ENCODE data around the gene TRAPPC3. TPM values are rescaled to one million over a fixed set of nuclear protein-coding genes. Genes with fewer than 3 reads are reported as not detected.
A peak's percentile ranks its signal among the peaks of the same experiment; 100 is the strongest.

The TRAPPC3 gene
- total RNA-seq, 1 donor = 111 TPM

GRCh38 chr1:36164361-36164760 is 15.1 kb upstream of the TRAPPC3 start:
- H3K36me3 ChIP-seq (ENCODE audit: insufficient read depth, low read length) = peaks cover 30% of the 10 kb centered on the region
- no peak for DNase-seq (ENCODE audit: insufficient read length, low spot score, missing footprints)
- no peaks in the 10 kb centered on the region for H3K27me3 ChIP-seq (ENCODE audit: insufficient read depth, low read length)
- no peak overlapping the region for H3K4me2 ChIP-seq (ENCODE audit: insufficient read depth, low read length)
- H3K4me3 ChIP-seq (ENCODE audit: insufficient read depth, low read length) = no peak overlapping the region
- no peak overlapping the region for H2AFZ ChIP-seq (ENCODE audit: low read length)
- H3K27ac ChIP-seq (ENCODE audit: low read depth, low read length) = peak overlapping the region; percentile 40
- H3K4me1 ChIP-seq (ENCODE audit: insufficient read depth, low read length) = peaks cover 55% of the 10 kb centered on the region
- peaks cover 98% of the 10 kb centered on the region for H3K79me2 ChIP-seq (ENCODE audit: insufficient read depth, low read length)
- H3K9me3 ChIP-seq (ENCODE audit: low read depth, low read length) = no peaks in the 10 kb centered on the region
- no peak for TF ChIP-seq CTCF (IDR thresholded peaks at IDR 0.05; ENCODE audit: extremely low read depth, low read depth, low read length)
- H4K20me1 ChIP-seq (ENCODE audit: insufficient read depth, low read length) = peaks cover 89% of the 10 kb centered on the region

- no peak for DNase-seq (ENCODE audit: insufficient read length, low spot score, missing footprints)
- Histone ChIP-seq H3K79me2 (ENCODE audit: insufficient read depth, low read length) (peaks cover 99% of the 10 kb centered on the region), H3K9me3 (ENCODE audit: low read depth, low read length) (no peaks in the 10 kb centered on the region), H2AFZ (ENCODE audit: low read length) (no peak overlapping the region), H3K27me3 (ENCODE audit: insufficient read depth, low read length) (no peaks in the 10 kb centered on the region), H3K27ac (ENCODE audit: low read depth, low read length) (peak overlapping the region; percentile 73), H3K4me3 (ENCODE audit: insufficient read depth, low read length) (no peak overlapping the region), H3K4me1 (ENCODE audit: insufficient read depth, low read length) (peaks cover 61% of the 10 kb centered on the region), H3K4me2 (ENCODE audit: insufficient read depth, low read length) (no peak overlapping the region), H3K36me3 (ENCODE audit: insufficient read depth, low read length) (peaks cover 37% of the 10 kb centered on the region), H4K20me1 (ENCODE audit: insufficient read depth, low read length) (peaks cover 91% of the 10 kb centered on the region)
- no peak for TF ChIP-seq CTCF (IDR thresholded peaks at IDR 0.05; ENCODE audit: extremely low read depth, low read depth, low read length)
These were observed 14.1 kb upstream of the TRAPPC3 start for GRCh38 chr1:36163426-36163825.

GRCh38 chr1:36162680-36163239 is 13.5 kb upstream of the TRAPPC3 start:
- no peak overlapping the region for H2AFZ ChIP-seq (ENCODE audit: low read length)
- peaks cover 67% of the 10 kb centered on the region for H3K4me1 ChIP-seq (ENCODE audit: insufficient read depth, low read length)
- TF ChIP-seq CTCF (IDR thresholded peaks at IDR 0.05; ENCODE audit: extremely low read depth, low read depth, low read length) = no peak
- H3K79me2 ChIP-seq (ENCODE audit: insufficient read depth, low read length) = peaks cover 99% of the 10 kb centered on the region
- peaks cover 36% of the 10 kb centered on the region for H3K36me3 ChIP-seq (ENCODE audit: insufficient read depth, low read length)
- H3K4me2 ChIP-seq (ENCODE audit: insufficient read depth, low read length) = no peak overlapping the region
- H3K9me3 ChIP-seq (ENCODE audit: low read depth, low read length) = no peaks in the 10 kb centered on the region
- H4K20me1 ChIP-seq (ENCODE audit: insufficient read depth, low read length) = peaks cover 93% of the 10 kb centered on the region
- no peak overlapping the region for H3K4me3 ChIP-seq (ENCODE audit: insufficient read depth, low read length)
- DNase-seq (ENCODE audit: insufficient read length, low spot score, missing footprints) = no peak
- H3K27ac ChIP-seq (ENCODE audit: low read depth, low read length) = peak overlapping the region; percentile 73
- H3K27me3 ChIP-seq (ENCODE audit: insufficient read depth, low read length) = no peaks in the 10 kb centered on the region

GRCh38 chr1:36161641-36162531 is 12.6 kb upstream of the TRAPPC3 start:
- peaks cover 99% of the 10 kb centered on the region for H3K79me2 ChIP-seq (ENCODE audit: insufficient read depth, low read length)
- H2AFZ ChIP-seq (ENCODE audit: low read length) = no peak overlapping the region

More at GRCh38 chr1:36161641-36162531, 12.6 kb upstream of the TRAPPC3 start:
- Histone ChIP-seq H3K4me1 (ENCODE audit: insufficient read depth, low read length) (peaks cover 68% of the 10 kb centered on the region), H3K4me2 (ENCODE audit: insufficient read depth, low read length) (peak overlapping the region; percentile 70), H3K4me3 (ENCODE audit: insufficient read depth, low read length) (peak overlapping the region; percentile 61), H3K27me3 (ENCODE audit: insufficient read depth, low read length) (no peaks in the 10 kb centered on the region), H3K9me3 (ENCODE audit: low read depth, low read length) (no peaks in the 10 kb centered on the region), H3K27ac (ENCODE audit: low read depth, low read length) (peak overlapping the region; percentile 73), H3K36me3 (ENCODE audit: insufficient read depth, low read length) (peaks cover 30% of the 10 kb centered on the region), H4K20me1 (ENCODE audit: insufficient read depth, low read length) (peaks cover 93% of the 10 kb centered on the region)
- no peak for DNase-seq (ENCODE audit: insufficient read length, low spot score, missing footprints)
- TF ChIP-seq CTCF (IDR thresholded peaks at IDR 0.05; ENCODE audit: extremely low read depth, low read depth, low read length) = no peak
